Right atrium auricular region (tissue), 2 donors: ENCODE measurements around the gene DNAH10. TPM values are rescaled to one million over a fixed set of nuclear protein-coding genes. Genes with fewer than 3 reads are reported as not detected.

Experiments used
- DNase-seq: peaks from one replicate; pipeline ENCODE4 v3.0.0-alpha.2; 2019; ENCODE audit warnings: low spot score
- H3K27ac ChIP-seq, 2 donors: fragments of 200-600 bp; sonication (generic); 1 replicate in 1 of 2; 2 replicates in 1 of 2; pipeline ENCODE4 v1.5.1; 2016 to 2019
- H3K27me3 ChIP-seq, 2 donors: fragments of 200-600 bp; sonication (generic); one replicate each; pipeline versions ENCODE4 v1.5.1 to v1.6.0; 2017 to 2019
- H3K36me3 ChIP-seq: fragments of 200-600 bp; sonication (generic); one replicate; pipeline ENCODE4 v1.5.1; 2016
- H3K4me1 ChIP-seq, 2 donors: fragments of 200-600 bp; sonication (generic); one replicate each; pipeline versions ENCODE4 v1.5.1 to v1.6.0; 2017 to 2019
- H3K4me3 ChIP-seq, 2 donors: fragments of 200-600 bp; sonication (generic); 1 replicate in 1 of 2; 2 replicates in 1 of 2; pipeline ENCODE4 v1.5.1; 2017 to 2019; ENCODE audit warnings: mild to moderate bottlenecking in 1 of 2, moderate library complexity in 1 of 2
- H3K9me3 ChIP-seq, 2 donors: fragments of 200-600 bp; sonication (generic); one replicate each; pipeline ENCODE4 v1.5.1; 2019
- total RNA-seq, 2 donors: library from RNA; depleted of rRNA; stranded (reverse); fragments of >200 nt; gene quantifications; one replicate each; pipeline ENCODE4 v1.1.0, GENCODE V29; 2016
- TF ChIP-seq, protein P1 (sequence below), 2 donors: fragments of 200-600 bp; sonication (generic); IDR thresholded peaks; one replicate each; pipeline ENCODE4 v1.5.1; 2019; ENCODE audit warnings: antibody characterized with exemption in 2 of 2

The DNAH10 gene
- total RNA-seq, 2 donors from 2014 or later, result 0.11 TPM; not detected in 1

DNA sequence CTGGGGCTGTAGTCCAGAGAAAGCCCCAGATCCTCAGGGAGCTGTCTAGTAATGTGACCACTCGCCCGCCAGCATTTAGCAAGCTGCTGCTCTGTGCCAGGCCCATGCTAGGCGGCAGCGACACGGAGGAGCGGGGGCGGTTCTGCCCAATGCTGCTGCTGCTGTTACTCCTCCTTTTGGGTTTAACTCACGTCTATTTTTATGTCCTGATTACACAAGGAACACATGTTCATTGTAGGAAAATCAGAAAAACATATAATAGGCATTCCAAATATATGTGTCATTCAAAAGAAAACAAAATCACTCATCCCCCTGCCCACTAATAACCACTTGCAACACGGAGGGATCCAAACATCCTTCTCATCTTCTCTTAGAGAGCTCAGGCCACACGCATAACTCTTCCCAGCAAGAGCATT lies 180.1 kb downstream of the DNAH10 start:
- no peak overlapping the region for H3K4me3 ChIP-seq
- no peaks in the 10 kb centered on the region for H3K27me3 ChIP-seq
- no peak overlapping the region for H3K27ac ChIP-seq
- H3K36me3 ChIP-seq, result peaks cover 42% of the 10 kb centered on the region
- TF ChIP-seq, protein P1, sequence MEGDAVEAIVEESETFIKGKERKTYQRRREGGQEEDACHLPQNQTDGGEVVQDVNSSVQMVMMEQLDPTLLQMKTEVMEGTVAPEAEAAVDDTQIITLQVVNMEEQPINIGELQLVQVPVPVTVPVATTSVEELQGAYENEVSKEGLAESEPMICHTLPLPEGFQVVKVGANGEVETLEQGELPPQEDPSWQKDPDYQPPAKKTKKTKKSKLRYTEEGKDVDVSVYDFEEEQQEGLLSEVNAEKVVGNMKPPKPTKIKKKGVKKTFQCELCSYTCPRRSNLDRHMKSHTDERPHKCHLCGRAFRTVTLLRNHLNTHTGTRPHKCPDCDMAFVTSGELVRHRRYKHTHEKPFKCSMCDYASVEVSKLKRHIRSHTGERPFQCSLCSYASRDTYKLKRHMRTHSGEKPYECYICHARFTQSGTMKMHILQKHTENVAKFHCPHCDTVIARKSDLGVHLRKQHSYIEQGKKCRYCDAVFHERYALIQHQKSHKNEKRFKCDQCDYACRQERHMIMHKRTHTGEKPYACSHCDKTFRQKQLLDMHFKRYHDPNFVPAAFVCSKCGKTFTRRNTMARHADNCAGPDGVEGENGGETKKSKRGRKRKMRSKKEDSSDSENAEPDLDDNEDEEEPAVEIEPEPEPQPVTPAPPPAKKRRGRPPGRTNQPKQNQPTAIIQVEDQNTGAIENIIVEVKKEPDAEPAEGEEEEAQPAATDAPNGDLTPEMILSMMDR (IDR thresholded peaks at IDR 0.05), result no peak
- no peaks in the 10 kb centered on the region for H3K9me3 ChIP-seq
- H3K4me1 ChIP-seq, result peaks cover 0 to 20% of the 10 kb centered on the region in 2 donors
- DNase-seq, result no peak

DNA sequence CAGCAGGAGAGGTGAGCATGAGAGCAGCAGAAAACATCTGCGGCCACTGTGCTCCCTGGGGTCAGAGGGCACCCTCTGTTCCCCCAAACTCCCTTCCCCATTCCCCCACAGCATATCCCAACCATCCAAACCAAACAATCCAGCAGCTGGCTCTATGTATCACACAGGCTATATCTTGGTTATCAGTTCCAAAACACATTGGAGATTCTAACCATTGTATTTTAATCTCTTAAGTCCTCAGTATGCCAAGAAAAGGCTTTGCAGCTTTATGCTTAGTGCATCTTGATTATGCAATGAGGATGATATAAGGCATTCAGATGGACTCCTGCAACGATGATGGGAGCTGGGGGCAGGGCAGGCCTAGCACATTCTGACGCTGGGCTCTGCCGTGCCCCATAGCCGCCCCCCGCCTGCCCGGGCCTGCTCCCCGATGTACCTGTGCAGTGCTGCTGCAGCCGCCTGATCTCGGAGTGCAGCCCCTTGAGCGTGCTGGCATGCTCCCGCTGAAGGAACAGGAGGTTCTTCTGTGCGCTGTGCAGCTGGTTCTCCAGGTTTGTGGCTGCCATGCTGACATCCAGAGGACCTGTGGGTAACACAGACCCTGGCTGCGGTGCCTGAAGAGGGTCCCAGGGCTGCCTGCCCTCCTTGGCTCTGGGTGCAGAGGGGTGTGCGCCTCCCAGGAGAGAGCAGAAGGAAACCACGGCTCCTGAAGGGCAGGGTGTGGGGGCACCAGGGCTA lies 181.0 kb downstream of the DNAH10 start:
- no peak overlapping the region for H3K27ac ChIP-seq
- TF ChIP-seq, protein P1 (IDR thresholded peaks at IDR 0.05), result no peak
- no peaks in the 10 kb centered on the region for H3K27me3 ChIP-seq
- peaks cover 42% of the 10 kb centered on the region for H3K36me3 ChIP-seq
- no peak overlapping the region for H3K4me3 ChIP-seq
- peaks cover 0 to 16% of the 10 kb centered on the region in 2 donors for H3K4me1 ChIP-seq
- no peak for DNase-seq
- no peaks in the 10 kb centered on the region for H3K9me3 ChIP-seq

DNA sequence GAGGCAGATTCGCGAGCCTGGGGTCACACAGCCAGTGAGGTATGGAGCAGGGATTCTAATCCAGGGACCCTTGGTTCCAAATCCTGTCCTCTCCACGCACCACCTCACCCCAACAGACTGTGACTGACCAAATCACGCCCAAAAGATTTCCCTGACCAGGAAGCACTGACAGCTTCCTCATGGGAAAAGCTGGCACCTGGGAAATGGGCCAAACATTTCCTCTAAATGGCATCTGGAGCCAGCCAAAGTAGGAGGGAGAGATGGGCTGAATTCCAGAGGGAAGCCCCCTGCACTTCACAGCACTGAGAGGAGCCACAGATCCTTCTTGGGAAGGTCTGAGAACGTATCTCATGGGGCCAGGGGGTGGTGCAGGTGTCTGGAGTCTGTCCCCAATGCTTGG lies 181.7 kb downstream of the DNAH10 start:
- no peak overlapping the region for H3K27ac ChIP-seq

DNA sequence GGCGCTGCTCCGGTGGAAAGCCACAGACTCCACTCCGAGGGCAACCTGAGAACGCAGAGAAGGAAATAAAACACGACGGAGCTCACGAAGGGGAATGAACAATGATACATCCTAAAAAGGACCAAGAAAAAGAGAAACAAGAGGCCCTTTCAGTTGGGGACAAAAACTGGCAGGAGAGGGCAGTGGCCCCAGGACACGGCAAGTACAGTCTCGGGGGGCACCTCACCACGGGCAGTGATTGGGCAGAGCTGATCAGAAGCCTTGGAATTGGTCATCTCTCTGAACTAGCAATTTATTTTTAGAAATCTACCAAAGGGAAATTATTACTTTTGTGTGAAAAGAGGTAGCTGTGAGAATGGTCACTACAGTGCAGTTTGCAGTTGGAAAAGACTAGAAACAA lies 182.6 kb downstream of the DNAH10 start:
- Histone ChIP-seq H3K27ac (no peak overlapping the region), H3K36me3 (peaks cover 39% of the 10 kb centered on the region), H3K4me3 (no peak overlapping the region), H3K9me3 (no peaks in the 10 kb centered on the region), H3K27me3 (no peaks in the 10 kb centered on the region), H3K4me1 (peaks cover 0 to 27% of the 10 kb centered on the region in 2 donors)
- DNase-seq, result no peak
- TF ChIP-seq, protein P1 (IDR thresholded peaks at IDR 0.05), result no peak

More for the DNA sequence above, 181.7 kb downstream of the DNAH10 start:
- no peak for DNase-seq
- TF ChIP-seq, protein P1 (IDR thresholded peaks at IDR 0.05), result no peak
- no peak overlapping the region for H3K4me3 ChIP-seq
- H3K4me1 ChIP-seq, result peaks cover 0 to 20% of the 10 kb centered on the region in 2 donors
- no peaks in the 10 kb centered on the region for H3K9me3 ChIP-seq
- H3K36me3 ChIP-seq, result peaks cover 42% of the 10 kb centered on the region
- no peaks in the 10 kb centered on the region for H3K27me3 ChIP-seq

DNA sequence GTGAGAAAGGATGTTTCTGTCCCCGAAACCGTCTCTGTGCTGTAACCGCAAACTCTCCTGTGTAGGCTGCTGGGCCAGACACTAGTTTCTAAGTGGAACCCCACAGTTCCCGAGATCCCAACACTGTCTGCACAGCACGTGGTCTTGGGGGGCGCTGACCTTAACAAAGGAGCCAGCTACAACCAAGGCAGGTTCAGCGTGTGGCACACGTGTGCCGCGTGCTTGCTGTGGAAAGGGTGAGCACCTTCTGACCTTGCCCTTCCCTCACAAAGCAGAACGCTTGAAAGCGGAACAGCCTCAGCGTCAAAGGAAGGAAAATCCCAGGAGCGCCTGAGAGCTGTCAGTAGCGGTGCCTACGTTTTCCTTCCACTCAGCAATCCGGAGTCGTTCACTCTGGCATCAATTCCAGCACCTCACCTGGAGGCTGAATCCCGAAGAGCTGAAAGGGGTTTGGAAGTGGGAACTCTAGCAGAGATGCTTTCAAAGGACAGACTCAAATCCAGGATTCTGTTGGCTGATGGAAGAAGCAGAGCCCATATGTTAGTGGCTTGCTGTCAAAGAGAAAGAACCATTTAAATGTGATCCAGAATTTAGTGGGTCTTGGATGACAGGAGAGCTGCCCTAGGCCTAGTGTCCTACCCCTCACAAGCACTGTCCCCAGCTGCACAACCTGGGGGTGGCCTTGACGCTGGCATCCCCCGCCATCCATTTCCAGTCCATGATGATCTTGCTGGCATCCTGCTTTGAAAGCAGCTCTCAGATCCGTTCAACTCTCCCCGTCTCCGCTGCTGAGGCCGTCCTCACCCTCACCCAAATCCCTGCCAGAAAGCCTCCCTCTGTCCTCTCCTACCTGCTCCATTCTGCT lies 183.4 kb downstream of the DNAH10 start:
- Histone ChIP-seq H3K4me3 (no peak overlapping the region), H3K27me3 (no peaks in the 10 kb centered on the region), H3K36me3 (peaks cover 31% of the 10 kb centered on the region), H3K9me3 (no peaks in the 10 kb centered on the region), H3K4me1 (peaks cover 0 to 36% of the 10 kb centered on the region in 2 donors), H3K27ac (no peak overlapping the region)
- DNase-seq, result no peak
- TF ChIP-seq, protein P1 (IDR thresholded peaks at IDR 0.05), result no peak
